GM21737 (cell line): ENCODE data around the gene TAF11L5.
"Not testable (repeated sequence)": the region's sequence is repeated elsewhere in the genome, so short reads cannot be mapped to it uniquely, and the experiment has no call there.

ENCODE experiments used
- ATAC-seq: cut with Tn5 transposase; IDR thresholded peaks from one replicate; pipeline ENCODE4 v1.9.1; 2021; ENCODE audit warnings: mild to moderate bottlenecking, moderate library complexity; ENCODE audit not compliant: unreplicated experiment

The TAF11L5 gene

DNA sequence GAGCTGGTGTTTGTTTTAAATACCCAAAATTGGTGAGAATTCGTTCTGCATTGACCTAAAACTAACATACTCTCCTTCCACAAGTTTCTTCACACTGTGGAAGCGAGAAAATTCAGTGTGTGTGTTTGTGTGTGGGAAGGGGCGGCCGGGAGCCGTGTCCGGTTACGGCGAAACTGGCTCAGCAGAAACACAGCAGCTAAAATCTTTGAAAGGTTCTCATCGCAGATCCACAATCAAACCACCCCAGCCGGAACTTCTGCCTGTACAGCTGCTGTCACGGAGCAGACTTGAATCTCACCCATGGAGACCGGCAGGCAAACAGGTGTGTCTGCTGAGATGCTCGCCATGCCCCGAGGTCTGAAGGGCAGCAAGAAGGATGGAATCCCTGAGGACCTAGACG lies at the start of gene TAF11L5:
Gene TAF11L5 (plus strand): TSS at position 301 of the 400 bp plus-strand sequence.
- not testable (repeated sequence) for ATAC-seq

DNA sequence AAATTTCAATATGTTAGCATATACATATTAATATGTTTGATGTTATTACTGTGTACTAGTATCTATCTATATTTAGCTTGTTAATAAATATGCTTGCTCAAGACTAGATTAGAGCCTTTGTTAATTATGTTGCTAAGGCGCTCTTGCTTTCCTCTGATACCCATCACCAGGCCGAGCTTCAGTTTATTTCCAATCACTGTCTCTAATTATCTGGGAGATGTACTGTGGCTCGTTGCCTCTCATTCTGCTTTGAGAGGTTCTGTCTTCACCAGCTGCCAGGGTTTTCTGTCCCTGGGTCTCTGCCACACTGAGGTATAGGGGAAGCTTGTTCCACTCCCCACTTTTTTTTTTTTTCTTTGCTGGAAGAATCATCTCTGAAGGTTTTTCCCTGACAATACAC lies 48.0 kb upstream of the TAF11L5 start:
- ATAC-seq: no peak

DNA sequence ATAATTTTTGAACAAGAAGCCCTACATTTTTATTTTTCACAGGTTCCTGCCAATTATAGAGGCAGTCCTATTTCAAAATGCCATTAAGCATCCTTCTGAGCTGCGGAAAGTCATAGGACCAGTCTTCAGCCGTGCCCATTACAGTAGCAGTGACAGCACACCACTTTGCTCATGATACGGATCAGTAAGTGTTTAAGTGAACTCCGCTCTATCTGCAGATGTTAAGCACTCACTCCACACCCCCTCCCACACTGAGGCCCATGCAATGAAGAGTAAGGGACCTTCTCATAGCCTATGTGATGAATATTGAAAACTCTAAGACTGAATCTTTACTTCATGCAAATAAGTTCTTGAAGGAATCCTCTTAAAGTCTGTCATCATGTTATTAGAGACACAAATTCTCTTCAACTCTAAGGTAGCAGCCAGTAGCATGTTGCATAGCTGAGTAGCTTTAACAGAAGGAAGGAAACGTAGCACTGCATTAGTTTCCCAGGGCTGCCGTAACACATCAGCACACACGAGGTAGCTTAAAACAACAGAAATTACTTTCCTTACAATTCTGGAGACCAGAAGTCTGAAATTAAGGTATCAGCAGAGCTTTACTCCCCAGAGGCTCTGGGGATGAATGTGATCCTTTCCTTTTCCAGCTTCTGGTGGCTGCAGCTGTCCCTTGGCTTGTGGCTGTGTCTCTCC lies 47.3 kb upstream of the TAF11L5 start:
- ATAC-seq: no peak

DNA sequence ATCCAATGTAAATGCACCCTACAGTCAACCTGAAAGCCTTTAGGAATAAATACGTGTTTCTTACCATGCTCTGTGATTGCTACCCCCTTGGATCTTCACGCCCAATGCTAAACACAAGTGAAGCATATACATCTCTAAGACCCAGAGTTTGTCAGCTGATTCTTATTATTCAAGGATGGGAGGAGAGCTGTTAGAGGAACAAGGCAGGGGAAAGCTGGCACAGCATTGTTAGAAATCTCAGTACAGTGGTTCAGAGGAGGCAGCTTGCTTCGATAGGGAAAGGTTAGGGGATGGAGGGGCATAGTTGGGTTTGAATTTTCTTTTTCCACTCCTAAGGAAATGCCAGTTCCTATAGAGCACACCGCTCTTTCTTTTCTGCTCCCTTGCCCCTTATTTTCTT lies 43.7 kb upstream of the TAF11L5 start:
- no peak for ATAC-seq

DNA sequence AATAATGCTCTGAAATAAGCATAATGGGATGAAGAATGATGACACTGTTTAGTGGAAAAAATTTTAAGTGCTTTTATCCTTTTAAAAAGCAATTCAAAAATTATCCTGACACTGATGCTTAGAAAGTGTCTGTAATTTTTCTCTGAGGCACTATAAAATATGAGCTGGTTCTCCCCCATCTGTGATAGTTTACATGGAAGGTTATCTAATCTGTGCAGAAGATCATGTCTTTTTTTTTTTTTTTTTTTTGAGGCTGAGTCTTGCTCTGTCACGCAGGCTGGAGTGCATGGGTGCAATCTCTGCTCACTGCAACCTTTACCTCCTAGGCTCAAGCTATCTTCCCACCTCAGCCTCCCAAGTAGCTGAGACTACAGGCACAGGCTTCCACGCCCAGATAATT lies 42.2 kb upstream of the TAF11L5 start:
- no peak for ATAC-seq

DNA sequence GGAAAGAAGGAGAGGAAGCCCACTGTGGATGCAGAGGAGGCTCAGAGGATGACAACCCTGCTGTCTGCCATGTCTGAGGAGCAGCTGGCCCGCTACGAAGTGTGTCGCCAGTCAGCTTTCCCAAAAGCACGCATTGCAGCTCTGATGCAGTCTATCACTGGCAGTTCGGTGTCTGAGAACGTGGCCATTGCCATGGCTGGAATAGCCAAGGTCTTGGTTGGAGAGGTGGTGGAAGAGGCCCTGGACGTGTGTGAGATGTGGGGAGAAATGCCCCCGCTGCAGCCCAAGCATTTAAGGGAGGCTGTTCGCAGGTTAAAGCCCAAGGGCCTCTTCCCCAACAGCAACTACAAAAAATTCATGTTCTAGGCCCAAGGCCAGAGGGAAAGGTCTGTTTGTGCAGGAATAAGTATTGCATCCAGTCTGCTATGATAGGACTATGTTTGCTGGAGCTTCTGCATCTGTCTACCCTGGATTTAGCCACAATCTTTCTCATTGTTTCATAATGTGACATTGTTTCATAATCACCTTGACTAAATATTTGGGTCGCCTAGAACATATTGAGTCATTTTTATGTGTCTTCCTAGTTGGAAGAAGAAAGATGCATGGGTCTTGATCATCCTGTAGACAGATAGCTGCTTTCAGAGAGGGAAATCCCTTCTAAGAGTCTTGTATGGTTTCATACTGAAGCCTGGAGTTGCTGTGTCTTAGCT lies 38.4 kb upstream of the TAF11L5 start:
- not testable (repeated sequence) for ATAC-seq

DNA sequence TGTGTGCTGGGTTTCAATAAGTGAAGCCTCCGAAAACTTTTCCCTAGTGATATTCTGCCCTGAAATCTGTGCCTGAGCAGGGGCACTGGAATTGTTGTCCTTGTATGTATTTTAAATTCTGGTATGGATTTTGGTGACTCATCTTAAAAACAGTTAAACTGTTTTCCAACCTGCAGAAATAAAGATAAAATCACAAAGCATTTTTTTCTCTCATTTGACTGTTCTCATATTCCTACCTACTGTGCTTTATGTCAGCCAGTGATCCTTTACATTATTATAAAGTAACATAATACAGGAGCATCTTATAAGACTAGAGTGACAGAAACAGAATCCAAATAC lies 37.9 kb upstream of the TAF11L5 start:
- no peak for ATAC-seq

DNA sequence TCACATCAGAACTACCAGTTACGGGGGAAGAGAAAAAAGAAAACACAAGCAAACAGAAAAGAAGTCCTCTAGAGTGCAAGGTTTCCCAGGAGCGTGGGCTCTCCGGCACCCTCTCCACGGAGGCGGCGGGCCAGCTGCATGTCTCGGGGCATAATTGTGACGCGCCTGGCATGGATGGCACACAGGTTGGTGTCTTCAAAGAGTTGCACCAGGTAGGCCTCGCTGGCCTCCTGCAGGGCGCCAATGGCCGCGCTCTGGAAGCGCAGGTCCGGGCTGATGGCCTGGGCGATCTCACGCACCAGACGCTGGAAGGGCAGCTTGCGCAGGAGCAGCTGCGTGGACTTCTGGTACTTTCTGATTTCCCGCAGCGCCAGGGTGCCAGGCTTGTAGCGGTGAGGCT lies 33.8 kb upstream of the TAF11L5 start:
- ATAC-seq: not testable (repeated sequence)

DNA sequence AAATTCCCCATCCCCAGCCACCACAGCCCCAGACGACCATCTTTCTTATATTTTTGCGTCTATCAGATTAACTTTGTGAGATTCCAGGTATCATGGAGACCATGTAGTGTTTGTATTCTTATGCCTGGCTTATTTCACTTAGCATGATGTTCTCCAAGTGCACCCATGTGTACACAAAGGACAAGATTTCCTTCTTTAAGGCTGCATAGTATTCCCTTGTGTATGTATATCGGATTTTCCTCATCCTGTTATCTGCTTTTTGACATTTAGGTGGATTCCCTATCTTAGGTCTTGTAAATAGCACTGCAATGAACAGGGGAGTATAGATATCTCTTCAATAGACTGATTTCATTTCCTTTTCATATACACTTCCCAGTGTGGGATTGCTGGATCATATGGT lies 32.3 kb upstream of the TAF11L5 start:
- ATAC-seq: no peak

DNA sequence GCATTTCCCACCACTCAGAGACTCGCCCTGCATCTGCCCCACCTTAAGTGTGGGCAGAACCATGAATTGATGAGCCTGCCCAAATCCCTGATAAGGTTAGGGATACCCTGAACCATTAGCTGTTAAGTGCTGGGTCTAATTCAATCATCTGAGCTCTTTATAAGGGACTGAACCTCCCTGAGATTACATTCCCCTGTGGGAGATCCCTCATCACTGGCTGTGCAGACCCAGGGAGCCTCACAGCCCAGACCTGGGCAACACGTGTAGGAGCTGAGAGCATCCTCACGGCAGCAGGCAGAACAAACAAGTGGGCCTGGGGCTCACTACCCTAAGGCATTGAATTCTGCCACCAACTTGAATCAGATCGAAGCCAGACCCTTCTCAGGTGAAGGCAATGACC lies 27.6 kb upstream of the TAF11L5 start:
- no peak for ATAC-seq

DNA sequence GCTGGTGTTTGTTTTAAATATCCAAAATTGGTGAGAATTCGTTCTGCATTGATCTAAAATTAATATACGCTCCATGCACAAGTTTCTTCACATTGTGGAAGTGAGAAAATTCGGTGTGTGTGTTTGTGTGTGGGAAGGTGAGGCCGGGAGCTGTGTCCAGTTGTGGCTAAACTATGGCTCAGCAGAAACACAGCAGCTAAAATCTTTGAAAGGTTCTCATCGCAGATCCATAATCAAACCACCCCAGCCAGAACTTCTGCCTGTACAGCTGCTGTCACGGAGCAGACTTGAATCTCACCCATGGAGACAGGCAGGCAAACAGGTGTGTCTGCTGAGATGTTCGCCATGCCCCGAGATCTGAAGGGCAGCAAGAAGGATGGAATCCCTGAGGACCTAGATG lies 27.1 kb upstream of the TAF11L5 start, which contains the start of gene TAF11L2:
Gene TAF11L2 (plus strand): TSS at position 301 of the 400 bp plus-strand sequence.
- not testable (repeated sequence) for ATAC-seq

DNA sequence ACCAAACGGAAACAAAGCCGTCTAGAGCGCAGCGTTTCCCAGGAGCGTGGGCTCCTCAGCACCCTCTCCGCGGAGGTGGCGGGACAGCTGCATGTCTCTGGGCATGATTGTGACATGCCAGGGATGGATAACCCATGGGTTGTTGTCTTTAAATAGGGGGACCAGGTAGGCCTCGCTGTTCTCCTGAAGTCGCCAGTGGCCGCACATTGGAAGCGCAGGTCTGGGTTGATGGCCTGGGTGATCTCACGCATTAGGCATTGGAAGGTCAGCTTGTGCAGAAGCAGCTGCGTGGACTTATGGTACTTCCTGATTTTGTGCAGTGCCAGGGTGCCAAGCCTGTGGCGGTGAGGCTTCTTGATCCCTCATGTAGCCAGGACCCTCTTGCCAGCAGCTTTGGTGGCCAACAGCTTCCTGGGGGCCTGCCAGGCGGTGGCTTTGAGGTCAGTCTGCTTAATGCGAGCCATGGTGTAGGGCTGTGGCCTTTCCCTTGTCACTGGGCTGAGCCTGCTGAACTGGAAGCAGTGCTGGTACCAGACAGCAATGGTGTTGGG lies 13.2 kb upstream of the TAF11L5 start:
- ATAC-seq: no peak

DNA sequence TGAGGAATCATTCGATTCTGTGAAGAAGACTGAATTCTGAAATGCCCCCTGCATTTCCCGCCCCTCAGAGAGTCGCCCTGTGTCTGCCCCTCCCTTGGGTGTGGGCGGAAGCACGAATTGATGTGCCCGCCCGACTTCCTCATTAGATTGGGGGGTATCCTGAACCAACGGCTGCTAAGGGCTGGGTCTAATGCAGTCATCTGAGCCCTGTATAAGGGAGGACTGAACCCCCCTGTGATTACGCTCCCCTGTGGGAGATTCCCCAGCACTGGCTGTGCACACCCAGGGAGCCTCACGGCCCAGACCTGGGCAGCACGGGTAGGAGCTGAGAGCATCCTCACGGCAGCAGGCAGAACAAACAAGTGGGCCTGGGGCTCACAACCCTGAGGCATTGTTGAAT lies 7.5 kb upstream of the TAF11L5 start:
- not testable (repeated sequence) for ATAC-seq

DNA sequence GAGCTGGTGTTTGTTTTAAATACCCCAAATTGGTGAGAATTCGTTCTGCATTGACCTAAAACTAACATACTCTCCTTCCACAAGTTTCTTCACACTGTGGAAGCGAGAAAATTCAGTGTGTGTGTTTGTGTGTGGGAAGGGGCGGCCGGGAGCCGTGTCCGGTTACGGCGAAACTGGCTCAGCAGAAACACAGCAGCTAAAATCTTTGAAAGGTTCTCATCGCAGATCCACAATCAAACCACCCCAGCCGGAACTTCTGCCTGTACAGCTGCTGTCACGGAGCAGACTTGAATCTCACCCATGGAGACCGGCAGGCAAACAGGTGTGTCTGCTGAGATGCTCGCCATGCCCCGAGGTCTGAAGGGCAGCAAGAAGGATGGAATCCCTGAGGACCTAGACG lies 7.0 kb upstream of the TAF11L5 start, which contains the start of gene TAF11L3:
Gene TAF11L3 (plus strand): TSS at position 301 of the 400 bp plus-strand sequence.
- ATAC-seq: not testable (repeated sequence)

DNA sequence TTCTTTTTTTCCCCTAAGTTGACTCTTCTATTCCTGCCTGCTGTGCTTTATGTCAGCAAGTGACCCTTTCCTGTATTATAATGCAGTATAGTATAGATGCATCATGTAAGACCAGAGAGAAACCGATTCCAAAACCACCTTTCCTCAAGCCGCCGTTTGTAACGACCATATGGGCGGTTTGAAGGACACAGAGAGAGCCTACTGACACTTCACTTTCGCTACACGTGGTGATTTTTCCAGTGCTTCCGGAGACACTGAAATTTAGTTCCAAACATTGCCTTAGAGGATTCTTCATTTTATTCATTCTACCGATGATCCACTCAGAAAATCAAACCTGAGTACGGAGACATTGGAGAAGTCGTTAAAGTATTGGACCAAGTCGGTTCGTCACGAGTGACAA lies 5.5 kb upstream of the TAF11L5 start:
- ATAC-seq: not testable (repeated sequence)

DNA sequence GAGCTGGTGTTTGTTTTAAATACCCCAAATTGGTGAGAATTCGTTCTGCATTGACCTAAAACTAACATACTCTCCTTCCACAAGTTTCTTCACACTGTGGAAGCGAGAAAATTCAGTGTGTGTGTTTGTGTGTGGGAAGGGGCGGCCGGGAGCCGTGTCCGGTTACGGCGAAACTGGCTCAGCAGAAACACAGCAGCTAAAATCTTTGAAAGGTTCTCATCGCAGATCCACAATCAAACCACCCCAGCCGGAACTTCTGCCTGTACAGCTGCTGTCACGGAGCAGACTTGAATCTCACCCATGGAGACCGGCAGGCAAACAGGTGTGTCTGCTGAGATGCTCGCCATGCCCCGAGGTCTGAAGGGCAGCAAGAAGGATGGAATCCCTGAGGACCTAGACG lies 3.5 kb upstream of the TAF11L5 start, which contains the start of gene TAF11L4:
Gene TAF11L4 (plus strand): TSS at position 301 of the 400 bp plus-strand sequence.
- not testable (repeated sequence) for ATAC-seq

DNA sequence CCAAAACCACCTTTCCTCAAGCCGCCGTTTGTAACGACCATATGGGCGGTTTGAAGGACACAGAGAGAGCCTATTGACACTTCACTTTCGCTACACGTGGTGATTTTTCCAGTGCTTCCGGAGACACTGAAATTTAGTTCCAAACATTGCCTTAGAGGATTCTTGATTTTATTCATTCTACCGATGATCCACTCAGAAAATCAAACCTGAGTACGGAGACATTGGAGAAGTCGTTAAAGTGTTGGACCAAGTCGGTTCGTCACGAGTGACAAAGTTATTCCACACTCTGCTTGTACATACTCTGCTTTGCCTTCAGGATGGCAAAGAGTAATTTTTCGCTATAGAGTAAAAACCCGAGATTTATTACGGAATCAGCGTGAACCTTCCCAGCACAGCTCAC lies 1.5 kb downstream of the TAF11L5 start:
- not testable (repeated sequence) for ATAC-seq

DNA sequence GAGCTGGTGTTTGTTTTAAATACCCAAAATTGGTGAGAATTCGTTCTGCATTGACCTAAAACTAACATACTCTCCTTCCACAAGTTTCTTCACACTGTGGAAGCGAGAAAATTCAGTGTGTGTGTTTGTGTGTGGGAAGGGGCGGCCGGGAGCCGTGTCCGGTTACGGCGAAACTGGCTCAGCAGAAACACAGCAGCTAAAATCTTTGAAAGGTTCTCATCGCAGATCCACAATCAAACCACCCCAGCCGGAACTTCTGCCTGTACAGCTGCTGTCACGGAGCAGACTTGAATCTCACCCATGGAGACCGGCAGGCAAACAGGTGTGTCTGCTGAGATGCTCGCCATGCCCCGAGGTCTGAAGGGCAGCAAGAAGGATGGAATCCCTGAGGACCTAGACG lies 3.3 kb downstream of the TAF11L5 start, which contains the start of gene TAF11L6:
Gene TAF11L6 (plus strand): TSS at position 301 of the 400 bp plus-strand sequence.
- not testable (repeated sequence) for ATAC-seq
